Measurements from ENCODE around the gene FUBP1. TPM values are rescaled to one million over a fixed set of nuclear protein-coding genes. Genes with fewer than 3 reads are reported as not detected.
A peak's percentile ranks its signal among the peaks of the same experiment; 100 is the strongest.

Gene FUBP1
- total RNA-seq, 6 donors from 2014 or later, result 75.6 to 161 (median 87.1) TPM

DNA sequence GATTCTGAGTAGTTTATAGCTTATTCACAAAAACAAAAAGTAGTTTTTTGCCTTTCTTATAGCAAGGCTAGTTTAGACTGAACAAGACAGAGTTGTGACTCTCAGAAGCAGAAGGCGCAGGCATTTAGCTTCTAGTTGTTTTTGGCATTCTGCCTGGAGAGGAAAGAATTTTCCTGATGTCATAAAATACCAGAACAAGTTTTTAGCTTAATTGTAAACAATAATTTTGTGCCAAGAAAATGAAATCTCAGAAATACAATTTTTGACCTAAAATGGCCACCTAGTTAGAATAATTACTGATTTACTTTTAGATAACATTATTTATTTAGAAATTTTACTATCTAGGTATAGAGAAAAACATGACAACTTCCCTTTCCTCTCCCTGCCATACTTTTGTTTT is 26.9 kb upstream of the FUBP1 start:
- Histone ChIP-seq H3K9me3 (no peaks in the 10 kb centered on the region), H3K4me1 (peaks cover 4 to 15% (median 8%) of the 10 kb centered on the region in 4 donors), H3K36me3 (no peaks in the 10 kb centered on the region), H3K27me3 (no peaks in the 10 kb centered on the region), H3K27ac (peak overlapping the region; percentile 83 to 87 (median 84)), H3K4me3 (peak overlapping the region; percentile 30 to 59 (median 50))
- DNase-seq (no peak), ATAC-seq (ENCODE audit: low FRiP score in 2 of 2) (peak in 1 of 2 donors; percentile 70)
- TF ChIP-seq, protein P1, sequence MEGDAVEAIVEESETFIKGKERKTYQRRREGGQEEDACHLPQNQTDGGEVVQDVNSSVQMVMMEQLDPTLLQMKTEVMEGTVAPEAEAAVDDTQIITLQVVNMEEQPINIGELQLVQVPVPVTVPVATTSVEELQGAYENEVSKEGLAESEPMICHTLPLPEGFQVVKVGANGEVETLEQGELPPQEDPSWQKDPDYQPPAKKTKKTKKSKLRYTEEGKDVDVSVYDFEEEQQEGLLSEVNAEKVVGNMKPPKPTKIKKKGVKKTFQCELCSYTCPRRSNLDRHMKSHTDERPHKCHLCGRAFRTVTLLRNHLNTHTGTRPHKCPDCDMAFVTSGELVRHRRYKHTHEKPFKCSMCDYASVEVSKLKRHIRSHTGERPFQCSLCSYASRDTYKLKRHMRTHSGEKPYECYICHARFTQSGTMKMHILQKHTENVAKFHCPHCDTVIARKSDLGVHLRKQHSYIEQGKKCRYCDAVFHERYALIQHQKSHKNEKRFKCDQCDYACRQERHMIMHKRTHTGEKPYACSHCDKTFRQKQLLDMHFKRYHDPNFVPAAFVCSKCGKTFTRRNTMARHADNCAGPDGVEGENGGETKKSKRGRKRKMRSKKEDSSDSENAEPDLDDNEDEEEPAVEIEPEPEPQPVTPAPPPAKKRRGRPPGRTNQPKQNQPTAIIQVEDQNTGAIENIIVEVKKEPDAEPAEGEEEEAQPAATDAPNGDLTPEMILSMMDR (IDR thresholded peaks at IDR 0.05), result no peak
- peak in 2 of 4 donors; percentile 51 for TF ChIP-seq POLR2A (IDR thresholded peaks at IDR 0.05)
- 3 to 10% methylated on average over 1 of the region's 1 CpG for WGBS, 2 donors

GRCh38 chr1:78005448-78005722 is 26.5 kb upstream of the FUBP1 start:
- Histone ChIP-seq H3K27me3 (no peaks in the 10 kb centered on the region), H3K9me3 (no peaks in the 10 kb centered on the region), H3K36me3 (no peaks in the 10 kb centered on the region), H3K4me3 (peak overlapping the region; percentile 30 to 59 (median 50)), H3K27ac (peak overlapping the region; percentile 83 to 87 (median 84)), H3K4me1 (peaks cover 4 to 15% (median 8%) of the 10 kb centered on the region in 4 donors)
- no peak for TF ChIP-seq POLR2AphosphoS5 (IDR thresholded peaks at IDR 0.05)
- TF ChIP-seq, protein P1 (IDR thresholded peaks at IDR 0.05), result no peak
- no peak for TF ChIP-seq POLR2A (IDR thresholded peaks at IDR 0.05)
- TF ChIP-seq EP300 (IDR thresholded peaks at IDR 0.05), result no peak
- WGBS, 2 donors, result 0 to 7% methylated on average over 1 of the region's 1 CpG
- ATAC-seq (ENCODE audit: low FRiP score in 2 of 2) (no peak), DNase-seq (no peak)

DNA sequence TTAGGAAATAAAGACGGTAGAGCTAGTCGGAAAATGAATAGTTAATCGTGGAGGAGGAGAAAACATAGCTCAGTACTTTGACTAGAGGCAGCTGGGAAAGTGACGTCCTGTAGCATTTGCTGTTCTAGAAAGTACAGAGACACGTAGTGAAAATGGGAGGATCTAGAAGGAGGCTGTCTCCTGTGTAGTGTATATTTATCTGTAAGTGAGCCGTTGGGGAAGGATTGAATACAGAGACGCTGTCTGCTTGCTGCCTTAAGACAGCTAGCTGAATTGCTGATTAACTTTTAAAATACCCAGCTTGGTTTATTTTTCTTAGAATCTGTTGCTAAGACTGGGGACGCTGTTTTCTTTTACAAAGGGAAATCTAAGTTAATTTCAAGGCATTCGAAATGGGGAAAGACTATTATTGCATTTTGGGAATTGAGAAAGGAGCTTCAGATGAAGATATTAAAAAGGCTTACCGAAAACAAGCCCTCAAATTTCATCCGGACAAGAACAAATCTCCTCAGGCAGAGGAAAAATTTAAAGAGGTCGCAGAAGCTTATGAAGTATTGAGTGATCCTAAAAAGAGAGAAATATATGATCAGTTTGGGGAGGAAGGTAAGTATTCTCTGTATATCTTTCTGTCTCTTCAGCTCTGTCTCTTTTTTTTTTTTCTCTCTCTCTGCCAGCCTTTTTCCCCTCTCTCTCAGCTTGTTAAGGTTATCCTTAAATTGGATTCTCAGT is 26.0 kb upstream of the FUBP1 start, which contains the start of gene DNAJB4:
Gene DNAJB4 (plus strand): TSS at position 221 of the 729 bp plus-strand sequence. CDS start 172 bp downstream, at position 393.
- Histone ChIP-seq H3K4me3 (peak within 1 kb of the TSS; percentile 30 to 59 (median 50)), H3K27ac (peak within 1 kb of the TSS; percentile 83 to 87 (median 84)), H3K4me1 (peaks cover 4 to 15% (median 8%) of the 10 kb centered on the region in 4 donors), H3K36me3 (no peaks in the 10 kb centered on the region), H3K27me3 (no peaks in the 10 kb centered on the region), H3K9me3 (no peaks in the 10 kb centered on the region)
- WGBS, 2 donors, result 7 to 9% methylated on average over 12 of the region's 12 CpGs
- ATAC-seq (ENCODE audit: low FRiP score in 2 of 2), result peak; percentile 98 to 99
- TF ChIP-seq POLR2A (IDR thresholded peaks at IDR 0.05) (peak in 3 of 4 donors; percentile 78 to 99 (median 96)), EP300 (IDR thresholded peaks at IDR 0.05) (peak in 1 of 4 donors; percentile 73), POLR2AphosphoS5 (IDR thresholded peaks at IDR 0.05) (peak; percentile 69 to 91)
- TF ChIP-seq, protein P1 (IDR thresholded peaks at IDR 0.05), result peak in 1 of 6 experiments; percentile 6
- peak in 1 of 2 donors; percentile 82 for DNase-seq

DNA sequence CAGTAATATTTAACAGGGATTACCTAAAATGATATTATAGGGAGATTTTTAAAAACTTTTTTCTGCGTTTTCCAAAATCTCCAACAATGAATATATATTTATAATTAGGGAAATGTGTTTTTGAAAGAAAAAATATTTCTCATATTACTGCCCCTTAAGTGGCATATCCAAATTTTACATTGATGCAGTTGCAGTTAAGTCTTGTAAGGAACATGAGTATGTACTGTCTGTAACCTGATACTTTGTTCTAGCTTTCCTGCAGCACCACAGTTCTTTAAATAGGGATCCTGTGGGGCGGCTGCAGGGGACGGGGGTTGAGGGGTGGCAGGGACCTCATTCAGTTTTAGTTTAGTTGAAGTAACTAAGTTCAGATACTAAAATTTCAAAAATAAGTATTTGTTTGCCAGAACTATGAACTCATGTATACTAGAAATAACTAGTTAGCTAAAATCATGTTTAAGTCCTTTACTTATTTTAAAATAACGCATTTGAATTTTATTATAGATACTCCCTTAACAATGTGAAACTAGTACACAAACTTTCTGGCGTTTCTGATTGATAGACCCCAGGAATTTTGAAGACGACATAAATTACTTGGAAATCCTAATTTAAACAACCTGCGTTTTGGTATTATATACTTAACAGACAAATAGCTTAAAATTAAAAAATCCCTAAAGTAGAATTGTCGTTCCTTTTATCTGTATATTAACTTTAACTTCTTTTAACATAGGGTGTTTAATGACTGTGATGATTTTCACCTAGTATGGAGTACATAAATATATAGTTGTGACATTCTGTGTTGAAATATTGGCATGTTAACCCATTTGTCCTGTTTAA is 25.2 kb upstream of the FUBP1 start:
- Histone ChIP-seq H3K27me3 (no peaks in the 10 kb centered on the region), H3K36me3 (no peaks in the 10 kb centered on the region), H3K4me1 (peaks cover 4 to 15% (median 8%) of the 10 kb centered on the region in 4 donors), H3K9me3 (no peaks in the 10 kb centered on the region), H3K4me3 (peak overlapping the region in 3 of 4 donors; percentile 43 to 59 (median 56)), H3K27ac (peak overlapping the region; percentile 83 to 87 (median 84))
- peak in 1 of 2 donors; percentile 78 for ATAC-seq (ENCODE audit: low FRiP score in 2 of 2)
- DNase-seq, result peak in 1 of 2 donors; percentile 37
- TF ChIP-seq POLR2A (IDR thresholded peaks at IDR 0.05), result no peak
- TF ChIP-seq EP300 (IDR thresholded peaks at IDR 0.05), result no peak
- TF ChIP-seq, protein P1 (IDR thresholded peaks at IDR 0.05), result no peak
- no peak for TF ChIP-seq POLR2AphosphoS5 (IDR thresholded peaks at IDR 0.05)
- WGBS, 2 donors, result 11 to 12% methylated on average over 8 of the region's 8 CpGs

Measured in upper lobe of left lung (tissue), 6 donors.